Measurements from ENCODE around the gene ANAPC7. TPM values are rescaled to one million over a fixed set of nuclear protein-coding genes. Genes with fewer than 3 reads are reported as not detected.
A peak's percentile ranks its signal among the peaks of the same experiment; 100 is the strongest.

Gene ANAPC7
- total and polyA plus RNA-seq, 2 of the 13 experiments (the other 11 are each of a cell fraction or from before 2014, with no cell fraction given) = 40.0 to 69.1 TPM

DNA sequence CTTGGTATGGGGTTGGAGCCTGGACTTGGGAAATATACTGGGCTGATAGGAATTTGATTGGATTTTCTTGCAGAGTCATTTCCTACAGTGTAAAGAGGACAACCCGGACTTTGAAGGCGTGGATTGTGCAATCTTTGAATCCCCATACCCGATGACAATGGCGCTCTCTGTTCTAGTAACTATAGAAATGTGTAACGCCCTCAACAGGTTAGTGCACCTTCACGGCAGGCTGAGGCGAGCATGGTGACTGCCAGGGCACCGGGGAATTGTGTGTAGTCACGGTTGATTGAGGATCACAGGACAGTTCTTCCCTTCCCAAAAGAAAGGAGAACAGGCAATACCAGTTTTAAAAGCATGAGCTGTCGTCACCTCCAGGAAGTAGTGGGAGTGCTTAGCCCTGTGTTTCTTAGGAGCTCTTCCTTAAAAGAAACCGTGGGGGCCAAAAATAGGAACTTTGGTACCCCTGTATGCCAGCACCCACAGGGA is 58.3 kb downstream of the ANAPC7 start (continued):
- TF ChIP-seq, protein P1, sequence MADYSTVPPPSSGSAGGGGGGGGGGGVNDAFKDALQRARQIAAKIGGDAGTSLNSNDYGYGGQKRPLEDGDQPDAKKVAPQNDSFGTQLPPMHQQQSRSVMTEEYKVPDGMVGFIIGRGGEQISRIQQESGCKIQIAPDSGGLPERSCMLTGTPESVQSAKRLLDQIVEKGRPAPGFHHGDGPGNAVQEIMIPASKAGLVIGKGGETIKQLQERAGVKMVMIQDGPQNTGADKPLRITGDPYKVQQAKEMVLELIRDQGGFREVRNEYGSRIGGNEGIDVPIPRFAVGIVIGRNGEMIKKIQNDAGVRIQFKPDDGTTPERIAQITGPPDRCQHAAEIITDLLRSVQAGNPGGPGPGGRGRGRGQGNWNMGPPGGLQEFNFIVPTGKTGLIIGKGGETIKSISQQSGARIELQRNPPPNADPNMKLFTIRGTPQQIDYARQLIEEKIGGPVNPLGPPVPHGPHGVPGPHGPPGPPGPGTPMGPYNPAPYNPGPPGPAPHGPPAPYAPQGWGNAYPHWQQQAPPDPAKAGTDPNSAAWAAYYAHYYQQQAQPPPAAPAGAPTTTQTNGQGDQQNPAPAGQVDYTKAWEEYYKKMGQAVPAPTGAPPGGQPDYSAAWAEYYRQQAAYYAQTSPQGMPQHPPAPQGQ (CRISPR knock-in tag; IDR thresholded peaks at IDR 0.05; ENCODE audit: borderline replicate concordance) = no peak
- TF ChIP-seq ATF1 (CRISPR knock-in tag; IDR thresholded peaks at IDR 0.05) (0 out of 2 replicates have a peak, but pooled peaks have one; percentile 23), HDAC2 (CRISPR knock-in tag; IDR thresholded peaks at IDR 0.05) (peak; percentile 46; the same call in 1 of the 2 replicates), KLF12 (CRISPR knock-in tag; IDR thresholded peaks at IDR 0.05; ENCODE audit: borderline replicate concordance) (no peak), TOPORS (CRISPR knock-in tag; IDR thresholded peaks at IDR 0.05) (0 out of 2 replicates have a peak, but pooled peaks have one; percentile 39), POLR2A (IDR thresholded peaks at IDR 0.05; ENCODE audit: insufficient read depth in 1 of 2, low read depth in 2 of 2, low read length in 2 of 2) (peak in 1 of 2 experiments; percentile 72; a peak in 2 of 4 replicates), ZFP36 (IDR thresholded peaks at IDR 0.05; ENCODE audit: borderline replicate concordance, low read depth, low read length, partially characterized antibody) (no peak), NFATC3 (CRISPR knock-in tag; IDR thresholded peaks at IDR 0.05) (no peak), ETV5 (CRISPR knock-in tag; IDR thresholded peaks at IDR 0.05; ENCODE audit: borderline replicate concordance) (peak; percentile 54; the same call in 1 of the 2 replicates), SSRP1 (CRISPR knock-in tag; IDR thresholded peaks at IDR 0.05) (no peak), ZNF326 (CRISPR knock-in tag; IDR thresholded peaks at IDR 0.05; ENCODE audit: borderline replicate concordance) (no peak), TBX2 (CRISPR knock-in tag; IDR thresholded peaks at IDR 0.05; ENCODE audit: borderline replicate concordance) (peak; percentile 25; the same call in 1 of the 2 replicates), ISL2 (CRISPR knock-in tag; IDR thresholded peaks at IDR 0.05) (no peak; the same call in 1 of the 2 replicates), NR2F6 (IDR thresholded peaks at IDR 0.05) (no peak), NR2F6 (CRISPR knock-in tag; IDR thresholded peaks at IDR 0.05) (0 out of 2 replicates have a peak, but pooled peaks have one; percentile 37), IRF2 (CRISPR knock-in tag; IDR thresholded peaks at IDR 0.05) (peak; percentile 32; the same call in 1 of the 2 replicates), ZNF674 (CRISPR knock-in tag; IDR thresholded peaks at IDR 0.05; ENCODE audit: low read depth) (no peak), EP300 (IDR thresholded peaks at IDR 0.05; ENCODE audit: low read depth in 2 of 2, low read length in 2 of 2) (peak; percentile 88 to 91), EP300 (CRISPR knock-in tag; IDR thresholded peaks at IDR 0.05; ENCODE audit: borderline replicate concordance) (peak; percentile 76), HDAC6 (IDR thresholded peaks at IDR 0.05; ENCODE audit: low read depth, low read length) (no peak), SP4 (CRISPR knock-in tag; IDR thresholded peaks at IDR 0.05) (0 out of 2 replicates have a peak, but pooled peaks have one; percentile 15), MIER2 (CRISPR knock-in tag; IDR thresholded peaks at IDR 0.05) (peak; percentile 71; the same call in 1 of the 2 replicates), SP5 (CRISPR knock-in tag; IDR thresholded peaks at IDR 0.05; ENCODE audit: borderline replicate concordance, low read depth) (no peak), FOSL2 (CRISPR knock-in tag; IDR thresholded peaks at IDR 0.05) (peak; percentile 60)
- TF ChIP-seq, protein P2, sequence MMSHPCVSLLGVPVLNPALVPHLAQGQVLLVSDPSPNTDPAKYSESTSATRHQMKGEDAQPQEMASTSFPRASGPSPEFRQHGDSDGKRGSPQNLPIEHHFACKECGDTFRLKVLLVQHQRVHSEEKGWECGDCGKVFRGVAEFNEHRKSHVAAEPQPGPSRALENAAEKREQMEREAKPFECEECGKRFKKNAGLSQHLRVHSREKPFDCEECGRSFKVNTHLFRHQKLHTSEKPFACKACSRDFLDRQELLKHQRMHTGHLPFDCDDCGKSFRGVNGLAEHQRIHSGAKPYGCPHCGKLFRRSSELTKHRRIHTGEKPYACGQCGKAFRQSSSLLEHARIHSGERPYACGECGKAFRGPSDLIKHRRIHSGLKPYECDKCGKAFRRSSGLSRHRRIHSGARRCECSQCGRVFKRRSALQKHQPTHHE (CRISPR knock-in tag; IDR thresholded peaks at IDR 0.05; ENCODE audit: borderline replicate concordance) = no peak
- TF ChIP-seq, protein P3, sequence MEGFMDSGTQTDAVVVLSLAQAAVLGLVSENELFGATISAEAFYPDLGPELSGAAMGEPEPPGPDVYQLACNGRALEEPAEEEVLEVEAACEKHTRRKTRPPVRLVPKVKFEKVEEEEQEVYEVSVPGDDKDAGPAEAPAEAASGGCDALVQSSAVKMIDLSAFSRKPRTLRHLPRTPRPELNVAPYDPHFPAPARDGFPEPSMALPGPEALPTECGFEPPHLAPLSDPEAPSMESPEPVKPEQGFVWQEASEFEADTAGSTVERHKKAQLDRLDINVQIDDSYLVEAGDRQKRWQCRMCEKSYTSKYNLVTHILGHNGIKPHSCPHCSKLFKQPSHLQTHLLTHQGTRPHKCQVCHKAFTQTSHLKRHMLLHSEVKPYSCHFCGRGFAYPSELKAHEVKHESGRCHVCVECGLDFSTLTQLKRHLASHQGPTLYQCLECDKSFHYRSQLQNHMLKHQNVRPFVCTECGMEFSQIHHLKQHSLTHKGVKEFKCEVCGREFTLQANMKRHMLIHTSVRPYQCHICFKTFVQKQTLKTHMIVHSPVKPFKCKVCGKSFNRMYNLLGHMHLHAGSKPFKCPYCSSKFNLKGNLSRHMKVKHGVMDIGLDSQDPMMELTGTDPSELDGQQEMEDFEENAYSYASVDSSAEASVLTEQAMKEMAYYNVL (CRISPR knock-in tag; IDR thresholded peaks at IDR 0.05; ENCODE audit: borderline replicate concordance) = no peak
- TF ChIP-seq, protein P4, sequence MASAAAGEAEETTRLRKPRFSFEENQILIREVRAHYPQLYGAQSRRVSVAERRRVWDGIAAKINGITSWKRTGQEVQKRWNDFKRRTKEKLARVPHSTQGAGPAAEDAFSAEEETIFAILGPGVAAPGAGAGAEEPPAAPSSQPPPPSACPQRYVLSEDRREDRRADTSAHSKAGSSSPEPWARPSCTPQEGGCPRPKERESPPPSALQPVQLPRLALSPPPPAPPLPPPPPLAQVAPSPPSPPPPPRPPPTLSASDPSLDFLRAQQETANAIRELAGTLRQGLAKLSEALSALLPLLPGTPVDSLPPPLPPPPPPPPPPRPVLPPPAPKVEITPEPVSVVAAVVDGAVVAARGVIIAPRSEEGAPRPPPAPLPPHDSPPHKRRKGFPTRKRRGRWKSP (CRISPR knock-in tag; IDR thresholded peaks at IDR 0.05) = no peak

All from HepG2 (cell line).